ENCODE measurements around the gene GPR18. TPM values are rescaled to one million over a fixed set of nuclear protein-coding genes. Genes with fewer than 3 reads are reported as not detected.

GPR18 gene
- total RNA-seq, 1 donor from 2014 or later: 5.9 TPM

- Mint-ChIP-seq H3K4me3 (peak overlapping the region; percentile 44), H3K27me3 (no peaks in the 10 kb centered on the region), H3K9me3 (no peaks in the 10 kb centered on the region), H3K27ac (peak overlapping the region; percentile 68), H3K36me3 (ENCODE audit: low read depth) (peaks cover 41% of the 10 kb centered on the region), H3K4me1 (peaks cover 68% of the 10 kb centered on the region)
- DNase-seq: no peak
- intact Hi-C loops (cut with micrococcal nuclease): loop anchor here (2.0 kb wide), 2 partner anchors 57 to 81 kb away; no protein-coding TSS in a partner anchor
These were observed 41.2 kb upstream of the GPR18 start for GRCh38 chr13:99299256-99299919.

- Mint-ChIP-seq H3K27me3 (no peaks in the 10 kb centered on the region), H3K27ac (peak overlapping the region; percentile 83), H3K4me3 (peak overlapping the region; percentile 67), H3K4me1 (peaks cover 64% of the 10 kb centered on the region), H3K9me3 (no peaks in the 10 kb centered on the region), H3K36me3 (ENCODE audit: low read depth) (peaks cover 41% of the 10 kb centered on the region)
- intact Hi-C loops (cut with micrococcal nuclease): loop anchor here (2.0 kb wide), 2 partner anchors 59 to 79 kb away; no protein-coding TSS in a partner anchor
- no peak for DNase-seq
These were observed 39.9 kb upstream of the GPR18 start for GRCh38 chr13:99298056-99298455.

- Mint-ChIP-seq H3K36me3 (ENCODE audit: low read depth) (peaks cover 41% of the 10 kb centered on the region), H3K27ac (peak overlapping the region; percentile 83), H3K27me3 (no peaks in the 10 kb centered on the region), H3K4me3 (peak overlapping the region; percentile 67), H3K4me1 (peaks cover 63% of the 10 kb centered on the region), H3K9me3 (no peaks in the 10 kb centered on the region)
- intact Hi-C loops (cut with micrococcal nuclease): loop anchor here (2.0 kb wide), 2 partner anchors 17 to 135 kb away; no protein-coding TSS in a partner anchor
- DNase-seq: no peak
These were observed 39.2 kb upstream of the GPR18 start for GRCh38 chr13:99297331-99297730.

- peak overlapping the region; percentile 68 for H3K4me3 Mint-ChIP-seq
- peak overlapping the region; percentile 79 for H3K27ac Mint-ChIP-seq
- H3K9me3 Mint-ChIP-seq: no peaks in the 10 kb centered on the region
- H3K27me3 Mint-ChIP-seq: no peaks in the 10 kb centered on the region
- peaks cover 58% of the 10 kb centered on the region for H3K4me1 Mint-ChIP-seq
- intact Hi-C loops (cut with micrococcal nuclease): loop anchor here (1.0 to 2.0 kb wide), 5 partner anchors 8 to 136 kb away; no protein-coding TSS in a partner anchor
- H3K36me3 Mint-ChIP-seq (ENCODE audit: low read depth): peaks cover 40% of the 10 kb centered on the region
- DNase-seq: no peak
These were observed 38.2 kb upstream of the GPR18 start for GRCh38 chr13:99296398-99296797.

GRCh38 chr13:99295488-99296252, 37.5 kb upstream of the GPR18 start:
- DNase-seq: peak; percentile 57
- Mint-ChIP-seq H3K4me1 (peaks cover 60% of the 10 kb centered on the region), H3K27ac (peak overlapping the region; percentile 77), H3K4me3 (peak overlapping the region; percentile 63), H3K27me3 (no peaks in the 10 kb centered on the region), H3K36me3 (ENCODE audit: low read depth) (peaks cover 46% of the 10 kb centered on the region), H3K9me3 (no peaks in the 10 kb centered on the region)
- intact Hi-C loops (cut with micrococcal nuclease): loop anchor here (1.0 to 2.0 kb wide), 5 partner anchors 7 to 137 kb away; no protein-coding TSS in a partner anchor

GRCh38 chr13:99294958-99295357, 36.8 kb upstream of the GPR18 start:
- Mint-ChIP-seq H3K4me3 (peak overlapping the region; percentile 63), H3K27ac (peak overlapping the region; percentile 77), H3K9me3 (no peaks in the 10 kb centered on the region), H3K4me1 (peaks cover 59% of the 10 kb centered on the region), H3K27me3 (no peaks in the 10 kb centered on the region), H3K36me3 (ENCODE audit: low read depth) (peaks cover 47% of the 10 kb centered on the region)
- peak; percentile 61 for DNase-seq
- intact Hi-C loops (cut with micrococcal nuclease): no loop called here

- Mint-ChIP-seq H3K9me3 (no peaks in the 10 kb centered on the region), H3K4me3 (no peak overlapping the region), H3K27me3 (no peaks in the 10 kb centered on the region), H3K27ac (no peak overlapping the region), H3K4me1 (peaks cover 60% of the 10 kb centered on the region), H3K36me3 (ENCODE audit: low read depth) (peaks cover 51% of the 10 kb centered on the region)
- intact Hi-C loops (cut with micrococcal nuclease): no loop called here
- DNase-seq: no peak
These were observed 36.0 kb upstream of the GPR18 start for GRCh38 chr13:99294198-99294597.

GRCh38 chr13:99293178-99293577, 35.0 kb upstream of the GPR18 start:
- Mint-ChIP-seq H3K4me3 (no peak overlapping the region), H3K36me3 (ENCODE audit: low read depth) (peaks cover 56% of the 10 kb centered on the region), H3K27me3 (no peaks in the 10 kb centered on the region), H3K9me3 (no peaks in the 10 kb centered on the region), H3K4me1 (peaks cover 63% of the 10 kb centered on the region), H3K27ac (no peak overlapping the region)
- intact Hi-C loops (cut with micrococcal nuclease): no loop called here
- DNase-seq: no peak

GRCh38 chr13:99290894-99291293, 32.7 kb upstream of the GPR18 start:
- Mint-ChIP-seq H3K4me3 (no peak overlapping the region), H3K27ac (peak overlapping the region; percentile 71), H3K36me3 (ENCODE audit: low read depth) (peaks cover 56% of the 10 kb centered on the region), H3K4me1 (peaks cover 67% of the 10 kb centered on the region), H3K27me3 (no peaks in the 10 kb centered on the region), H3K9me3 (no peaks in the 10 kb centered on the region)
- intact Hi-C loops (cut with micrococcal nuclease): no loop called here
- no peak for DNase-seq

- Mint-ChIP-seq H3K27ac (peak overlapping the region; percentile 58), H3K9me3 (no peaks in the 10 kb centered on the region), H3K4me3 (no peak overlapping the region), H3K36me3 (ENCODE audit: low read depth) (peaks cover 49% of the 10 kb centered on the region), H3K27me3 (no peaks in the 10 kb centered on the region), H3K4me1 (peaks cover 62% of the 10 kb centered on the region)
- DNase-seq: no peak
- intact Hi-C loops (cut with micrococcal nuclease): loop anchor here (2.0 kb wide), 2 partner anchors 25 to 33 kb away; no protein-coding TSS in a partner anchor
These were observed 31.6 kb upstream of the GPR18 start for GRCh38 chr13:99289674-99290337.

- intact Hi-C loops (cut with micrococcal nuclease): loop anchor here (2.0 kb wide), 2 partner anchors 26 to 34 kb away; no protein-coding TSS in a partner anchor
- H3K4me1 Mint-ChIP-seq: peaks cover 66% of the 10 kb centered on the region
- H3K36me3 Mint-ChIP-seq (ENCODE audit: low read depth): peaks cover 50% of the 10 kb centered on the region
- H3K9me3 Mint-ChIP-seq: no peaks in the 10 kb centered on the region
- no peak for DNase-seq
- peak overlapping the region; percentile 55 for H3K27ac Mint-ChIP-seq
- no peak overlapping the region for H3K4me3 Mint-ChIP-seq
- no peaks in the 10 kb centered on the region for H3K27me3 Mint-ChIP-seq
These were observed 31.1 kb upstream of the GPR18 start for GRCh38 chr13:99289271-99289670.

GRCh38 chr13:99288089-99288488, 29.9 kb upstream of the GPR18 start:
- intact Hi-C loops (cut with micrococcal nuclease): loop anchor here (1.0 to 2.0 kb wide), 4 partner anchors 8 to 35 kb away; partner anchors contain the start of gene GPR183
- Mint-ChIP-seq H3K27ac (peak overlapping the region; percentile 86), H3K4me3 (peak overlapping the region; percentile 55), H3K9me3 (no peaks in the 10 kb centered on the region), H3K4me1 (peaks cover 59% of the 10 kb centered on the region), H3K36me3 (ENCODE audit: low read depth) (peaks cover 41% of the 10 kb centered on the region), H3K27me3 (no peaks in the 10 kb centered on the region)
- no peak for DNase-seq

- no peak for DNase-seq
- peaks cover 60% of the 10 kb centered on the region for H3K4me1 Mint-ChIP-seq
- H3K36me3 Mint-ChIP-seq (ENCODE audit: low read depth): peaks cover 38% of the 10 kb centered on the region
- H3K4me3 Mint-ChIP-seq: peak overlapping the region; percentile 55
- H3K9me3 Mint-ChIP-seq: no peaks in the 10 kb centered on the region
- peak overlapping the region; percentile 86 for H3K27ac Mint-ChIP-seq
- intact Hi-C loops (cut with micrococcal nuclease): no loop called here
- no peaks in the 10 kb centered on the region for H3K27me3 Mint-ChIP-seq
These were observed 29.4 kb upstream of the GPR18 start for GRCh38 chr13:99287551-99287950.
